ENCODE measurements around the gene EHMT1.

GRCh38 chr9:137579259-137579604 is 39.6 kb upstream of the EHMT1 start:
- no peak for TF ChIP-seq PATZ1 (CRISPR knock-in tag; IDR thresholded peaks at IDR 0.05; ENCODE audit: borderline replicate concordance)
- no peak for TF ChIP-seq BACH2 (CRISPR knock-in tag; IDR thresholded peaks at IDR 0.05; ENCODE audit: borderline replicate concordance)
- no peak for TF ChIP-seq TSHZ2 (CRISPR knock-in tag; IDR thresholded peaks at IDR 0.05)
- TF ChIP-seq, protein P1, sequence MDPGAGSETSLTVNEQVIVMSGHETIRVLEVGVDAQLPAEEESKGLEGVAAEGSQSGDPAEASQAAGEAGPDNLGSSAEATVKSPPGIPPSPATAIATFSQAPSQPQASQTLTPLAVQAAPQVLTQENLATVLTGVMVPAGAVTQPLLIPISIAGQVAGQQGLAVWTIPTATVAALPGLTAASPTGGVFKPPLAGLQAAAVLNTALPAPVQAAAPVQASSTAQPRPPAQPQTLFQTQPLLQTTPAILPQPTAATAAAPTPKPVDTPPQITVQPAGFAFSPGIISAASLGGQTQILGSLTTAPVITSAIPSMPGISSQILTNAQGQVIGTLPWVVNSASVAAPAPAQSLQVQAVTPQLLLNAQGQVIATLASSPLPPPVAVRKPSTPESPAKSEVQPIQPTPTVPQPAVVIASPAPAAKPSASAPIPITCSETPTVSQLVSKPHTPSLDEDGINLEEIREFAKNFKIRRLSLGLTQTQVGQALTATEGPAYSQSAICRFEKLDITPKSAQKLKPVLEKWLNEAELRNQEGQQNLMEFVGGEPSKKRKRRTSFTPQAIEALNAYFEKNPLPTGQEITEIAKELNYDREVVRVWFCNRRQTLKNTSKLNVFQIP (CRISPR knock-in tag; IDR thresholded peaks at IDR 0.05; ENCODE audit: borderline replicate concordance, low read depth): no peak
- no peak for TF ChIP-seq OSR1 (CRISPR knock-in tag; IDR thresholded peaks at IDR 0.05)
- TF ChIP-seq RARB (CRISPR knock-in tag; IDR thresholded peaks at IDR 0.05): no peak
- no peak for TF ChIP-seq ZNF8 (CRISPR knock-in tag; IDR thresholded peaks at IDR 0.05)
- no peak for TF ChIP-seq ISL1 (CRISPR knock-in tag; IDR thresholded peaks at IDR 0.05)
- no peak for TF ChIP-seq TOX (CRISPR knock-in tag; IDR thresholded peaks at IDR 0.05; ENCODE audit: borderline replicate concordance)
- TF ChIP-seq ZNF565 (CRISPR knock-in tag; conservative IDR thresholded peaks at IDR 0.05; ENCODE audit: low read depth): no peak
- TF ChIP-seq TCF4 (CRISPR knock-in tag; IDR thresholded peaks at IDR 0.05; ENCODE audit: borderline replicate concordance): no peak
- TF ChIP-seq SNAI2 (CRISPR knock-in tag; IDR thresholded peaks at IDR 0.05): no peak
- TF ChIP-seq CSDC2 (CRISPR knock-in tag; IDR thresholded peaks at IDR 0.05): no peak
